HEK293 (cell line): Measurements from ENCODE around the gene PARD3B.

Source experiments
- CTCF ChIA-PET: fragments of 350-600 bp; formaldehyde crosslinking; extraction: SDS; loops from one replicate; lab custom pipeline; 2021; ENCODE audit warnings: antibody characterized with exemption; lab: Yijun Ruan, JAX
- POLR2A ChIA-PET: fragments of 300-600 bp; formaldehyde crosslinking; extraction: SDS; loops from one replicate; lab custom pipeline; 2020; ENCODE audit warnings: antibody characterized with exemption, inconsistent platforms; lab: Yijun Ruan, JAX
- H3K27ac ChIP-seq: fragments of 200-500 bp; sonication (Bioruptor generic); 2 replicates; pipeline ENCODE4 v1.5.1; 2014; ENCODE audit warnings: low read depth, low read length, control low read depth, inconsistent platforms; ENCODE audit errors: extremely low read depth
- H3K36me3 ChIP-seq, 2 experiments: fragments of 200-500 bp in 1 of 2; sonication (Bioruptor generic) in 1 of 2; 1 replicate in 1 of 2; 2 replicates in 1 of 2; pipeline ENCODE4 v1.5.1; 2014 to 2017; ENCODE audit warnings: inconsistent platforms in 2 of 2, low read length in 2 of 2; ENCODE audit not compliant: control insufficient read depth in 2 of 2, insufficient read depth in 1 of 2
- H3K4me1 ChIP-seq: fragments of 200-500 bp; sonication (Bioruptor generic); 2 replicates; pipeline ENCODE4 v1.5.1; 2014; ENCODE audit warnings: mild to moderate bottlenecking, low read length, inconsistent platforms; ENCODE audit not compliant: control insufficient read depth, insufficient read depth
- H3K4me3 ChIP-seq: 2 replicates; pipeline ENCODE4 v1.5.1; 2011; ENCODE audit warnings: low read depth, mild to moderate bottlenecking, control low read depth, low read length, moderate library complexity
- H3K9me3 ChIP-seq: fragments of 200-500 bp; sonication (Bioruptor generic); 2 replicates; pipeline ENCODE4 v1.5.1; 2014; ENCODE audit warnings: low read depth, low read length, inconsistent platforms; ENCODE audit not compliant: control insufficient read depth, insufficient read depth
- BCL11A ChIP-seq: fragments of 450-650 bp; formaldehyde crosslinking; IDR thresholded peaks from 2 replicates; pipeline ENCODE4 v1.5.1; 2016; ENCODE audit warnings: low read depth, missing biosample characterization, missing genetic modification characterization
- FEZF1 ChIP-seq: fragments of 450-650 bp; formaldehyde crosslinking; IDR thresholded peaks from 2 replicates; pipeline ENCODE4 v1.5.1; 2016; ENCODE audit warnings: missing biosample characterization, missing genetic modification characterization
- GFI1B ChIP-seq: fragments of 450-650 bp; formaldehyde crosslinking; IDR thresholded peaks from 2 replicates; pipeline ENCODE4 v1.5.1; 2016; ENCODE audit warnings: missing biosample characterization, missing genetic modification characterization
- KLF16 ChIP-seq: fragments of 450-650 bp; formaldehyde crosslinking; IDR thresholded peaks from 2 replicates; pipeline ENCODE4 v1.5.1; 2017; ENCODE audit warnings: missing biosample characterization, missing genetic modification characterization
- KLF8 ChIP-seq: fragments of 450-650 bp; formaldehyde crosslinking; IDR thresholded peaks from 2 replicates; pipeline ENCODE4 v1.5.1; 2016; ENCODE audit warnings: missing biosample characterization, missing genetic modification characterization
- KLF9 ChIP-seq: fragments of 450-650 bp; formaldehyde crosslinking; IDR thresholded peaks from 2 replicates; pipeline ENCODE4 v1.5.1; 2016; ENCODE audit warnings: missing biosample characterization, missing genetic modification characterization, low read depth
- TRIM28 ChIP-seq: IDR thresholded peaks from 2 replicates; pipeline ENCODE4 v1.6.1; 2011; ENCODE audit warnings: low read length, control low read depth, borderline replicate concordance
- YY1 ChIP-seq: fragments of 450-650 bp; formaldehyde crosslinking; IDR thresholded peaks from 2 replicates; pipeline ENCODE4 v1.5.1; 2018; ENCODE audit warnings: missing biosample characterization, missing genetic modification characterization
- ZBTB8A ChIP-seq: fragments of 450-650 bp; formaldehyde crosslinking; IDR thresholded peaks from 2 replicates; pipeline ENCODE4 v1.5.1; 2016; ENCODE audit warnings: missing biosample characterization, missing genetic modification characterization
- ZEB2 ChIP-seq: fragments of 450-650 bp; formaldehyde crosslinking; IDR thresholded peaks from 2 replicates; pipeline ENCODE4 v1.5.1; 2016; ENCODE audit warnings: missing biosample characterization, missing genetic modification characterization
- ZFP41 ChIP-seq: fragments of 450-650 bp; formaldehyde crosslinking; IDR thresholded peaks from 2 replicates; pipeline ENCODE4 v1.5.1; 2016; ENCODE audit warnings: missing biosample characterization, missing genetic modification characterization, borderline replicate concordance
- ZNF146 ChIP-seq: fragments of 450-650 bp; formaldehyde crosslinking; IDR thresholded peaks from 2 replicates; pipeline ENCODE4 v1.5.1; 2016; ENCODE audit warnings: missing biosample characterization, missing genetic modification characterization
- ZNF157 ChIP-seq: fragments of 450-650 bp; formaldehyde crosslinking; IDR thresholded peaks from 2 replicates; pipeline ENCODE4 v1.5.1; 2016; ENCODE audit warnings: missing biosample characterization, missing genetic modification characterization
- ZNF184 ChIP-seq: fragments of 450-650 bp; IDR thresholded peaks from 2 replicates; pipeline ENCODE4 v1.5.1; 2018; ENCODE audit warnings: missing biosample characterization, mild to moderate bottlenecking, missing genetic modification characterization
- ZNF223 ChIP-seq: fragments of 450-650 bp; formaldehyde crosslinking; IDR thresholded peaks from 2 replicates; pipeline ENCODE4 v1.5.1; 2016; ENCODE audit warnings: missing biosample characterization, missing genetic modification characterization
- ZNF341 ChIP-seq: fragments of 450-650 bp; formaldehyde crosslinking; IDR thresholded peaks from 2 replicates; pipeline ENCODE4; 2016; ENCODE audit warnings: low read depth, missing biosample characterization, missing genetic modification characterization
- ZNF366 ChIP-seq: fragments of 450-650 bp; formaldehyde crosslinking; conservative IDR thresholded peaks from 2 replicates; pipeline ENCODE4 v1.5.1; 2016; ENCODE audit warnings: missing biosample characterization, missing genetic modification characterization
- ZNF394 ChIP-seq: fragments of 450-650 bp; formaldehyde crosslinking; IDR thresholded peaks from 2 replicates; pipeline ENCODE4 v1.5.1; 2016; ENCODE audit warnings: missing biosample characterization, missing genetic modification characterization, mild to moderate bottlenecking, moderate library complexity, borderline replicate concordance
- ZNF404 ChIP-seq: fragments of 450-650 bp; formaldehyde crosslinking; IDR thresholded peaks from 2 replicates; pipeline ENCODE4 v1.5.1; 2017; ENCODE audit warnings: missing biosample characterization, missing genetic modification characterization
- ZNF473 ChIP-seq: fragments of 450-650 bp; formaldehyde crosslinking; IDR thresholded peaks from 2 replicates; pipeline ENCODE4 v1.5.1; 2017; ENCODE audit warnings: missing biosample characterization, missing genetic modification characterization
- ZNF48 ChIP-seq: fragments of 450-650 bp; formaldehyde crosslinking; IDR thresholded peaks from 2 replicates; pipeline ENCODE4 v1.5.1; 2016; ENCODE audit warnings: missing biosample characterization, missing genetic modification characterization
- ZNF555 ChIP-seq: fragments of 450-650 bp; formaldehyde crosslinking; conservative IDR thresholded peaks from 2 replicates; pipeline ENCODE4 v1.5.1; 2017; ENCODE audit warnings: missing biosample characterization, mild to moderate bottlenecking, missing genetic modification characterization, inconsistent platforms
- ZNF571 ChIP-seq: fragments of 450-650 bp; formaldehyde crosslinking; IDR thresholded peaks from 2 replicates; pipeline ENCODE4 v1.5.0; 2017; ENCODE audit warnings: missing biosample characterization, missing genetic modification characterization
- ZNF624 ChIP-seq: fragments of 450-650 bp; formaldehyde crosslinking; IDR thresholded peaks from 2 replicates; pipeline ENCODE4 v1.5.1; 2017; ENCODE audit warnings: missing biosample characterization, missing genetic modification characterization
- ZNF639 ChIP-seq: fragments of 450-650 bp; formaldehyde crosslinking; IDR thresholded peaks from 2 replicates; pipeline ENCODE4 v1.5.1; 2016; ENCODE audit warnings: missing biosample characterization, missing genetic modification characterization
- ZNF768 ChIP-seq: fragments of 450-650 bp; formaldehyde crosslinking; IDR thresholded peaks from 2 replicates; pipeline ENCODE4 v1.5.1; 2018; ENCODE audit warnings: missing biosample characterization, mild to moderate bottlenecking, missing genetic modification characterization
- ZNF785 ChIP-seq: fragments of 450-650 bp; formaldehyde crosslinking; IDR thresholded peaks from 2 replicates; pipeline ENCODE4 v1.5.1; 2016; ENCODE audit warnings: missing biosample characterization, missing genetic modification characterization
- TF ChIP-seq, protein P1 (sequence below): fragments of 450-650 bp; formaldehyde crosslinking; optimal IDR thresholded peaks from 2 replicates; pipeline ENCODE3; 2016; ENCODE audit warnings: missing biosample characterization, mild to moderate bottlenecking, missing genetic modification characterization
- TF ChIP-seq, protein P2 (sequence below): fragments of 450-650 bp; formaldehyde crosslinking; conservative IDR thresholded peaks from 2 replicates; pipeline ENCODE4 v1.5.1; 2016; ENCODE audit warnings: low read depth, missing biosample characterization, missing genetic modification characterization
- TF ChIP-seq, protein P3 (sequence below): fragments of 450-650 bp; formaldehyde crosslinking; IDR thresholded peaks from 2 replicates; pipeline ENCODE4 v1.5.1; 2017; ENCODE audit warnings: missing biosample characterization, missing genetic modification characterization

Gene PARD3B

GRCh38 chr2:205055251-205055650 lies 510.0 kb downstream of the PARD3B start (continued):
- no peak for TF ChIP-seq ZNF639 (tag by site-specific recombination)
- no peak for TF ChIP-seq YY1 (tag by site-specific recombination)
- no peak for TF ChIP-seq FEZF1 (tag by site-specific recombination)
- TF ChIP-seq GFI1B = no peak
- TF ChIP-seq ZNF785 (tag by site-specific recombination) = no peak
- TF ChIP-seq ZNF184 = no peak
- TF ChIP-seq ZNF768 = no peak
- TF ChIP-seq ZNF366 (tag by site-specific recombination) = no peak
- TF ChIP-seq ZNF571 = no peak
- no peak for TF ChIP-seq ZNF341 (tag by site-specific recombination)
- no peak for TF ChIP-seq KLF9 (tag by site-specific recombination)
- no peak for TF ChIP-seq BCL11A (tag by site-specific recombination)
- TF ChIP-seq ZNF223 (tag by site-specific recombination) = no peak

GRCh38 chr2:205056151-205056561 lies 510.9 kb downstream of the PARD3B start:
- Histone ChIP-seq H3K27ac (no peak overlapping the region), H3K4me1 (peaks cover 16% of the 10 kb centered on the region), H3K4me3 (no peak overlapping the region), H3K9me3 (no peaks in the 10 kb centered on the region), H3K36me3 (no peaks in the 10 kb centered on the region)
- ChIA-PET POLR2A (no interaction called here), CTCF (interaction anchor here (0.6 to 0.7 kb wide), 2 partner anchors 622 to 840 kb away, joined by 3 read pairs; no protein-coding TSS in a partner anchor)
- TF ChIP-seq, protein P1, sequence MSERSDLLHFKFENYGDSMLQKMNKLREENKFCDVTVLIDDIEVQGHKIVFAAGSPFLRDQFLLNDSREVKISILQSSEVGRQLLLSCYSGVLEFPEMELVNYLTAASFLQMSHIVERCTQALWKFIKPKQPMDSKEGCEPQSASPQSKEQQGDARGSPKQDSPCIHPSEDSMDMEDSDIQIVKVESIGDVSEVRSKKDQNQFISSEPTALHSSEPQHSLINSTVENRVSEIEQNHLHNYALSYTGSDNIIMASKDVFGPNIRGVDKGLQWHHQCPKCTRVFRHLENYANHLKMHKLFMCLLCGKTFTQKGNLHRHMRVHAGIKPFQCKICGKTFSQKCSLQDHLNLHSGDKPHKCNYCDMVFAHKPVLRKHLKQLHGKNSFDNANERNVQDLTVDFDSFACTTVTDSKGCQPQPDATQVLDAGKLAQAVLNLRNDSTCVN (tag by site-specific recombination) = no peak
- TF ChIP-seq YY1 (tag by site-specific recombination) = no peak
- no peak for TF ChIP-seq ZNF48
- TF ChIP-seq ZNF473 (tag by site-specific recombination) = no peak
- no peak for TF ChIP-seq KLF8
- no peak for TF ChIP-seq ZNF624
- no peak for TF ChIP-seq ZEB2
- no peak for TF ChIP-seq TRIM28
- no peak for TF ChIP-seq ZNF394
- no peak for TF ChIP-seq ZNF404 (tag by site-specific recombination)
- TF ChIP-seq, protein P2, sequence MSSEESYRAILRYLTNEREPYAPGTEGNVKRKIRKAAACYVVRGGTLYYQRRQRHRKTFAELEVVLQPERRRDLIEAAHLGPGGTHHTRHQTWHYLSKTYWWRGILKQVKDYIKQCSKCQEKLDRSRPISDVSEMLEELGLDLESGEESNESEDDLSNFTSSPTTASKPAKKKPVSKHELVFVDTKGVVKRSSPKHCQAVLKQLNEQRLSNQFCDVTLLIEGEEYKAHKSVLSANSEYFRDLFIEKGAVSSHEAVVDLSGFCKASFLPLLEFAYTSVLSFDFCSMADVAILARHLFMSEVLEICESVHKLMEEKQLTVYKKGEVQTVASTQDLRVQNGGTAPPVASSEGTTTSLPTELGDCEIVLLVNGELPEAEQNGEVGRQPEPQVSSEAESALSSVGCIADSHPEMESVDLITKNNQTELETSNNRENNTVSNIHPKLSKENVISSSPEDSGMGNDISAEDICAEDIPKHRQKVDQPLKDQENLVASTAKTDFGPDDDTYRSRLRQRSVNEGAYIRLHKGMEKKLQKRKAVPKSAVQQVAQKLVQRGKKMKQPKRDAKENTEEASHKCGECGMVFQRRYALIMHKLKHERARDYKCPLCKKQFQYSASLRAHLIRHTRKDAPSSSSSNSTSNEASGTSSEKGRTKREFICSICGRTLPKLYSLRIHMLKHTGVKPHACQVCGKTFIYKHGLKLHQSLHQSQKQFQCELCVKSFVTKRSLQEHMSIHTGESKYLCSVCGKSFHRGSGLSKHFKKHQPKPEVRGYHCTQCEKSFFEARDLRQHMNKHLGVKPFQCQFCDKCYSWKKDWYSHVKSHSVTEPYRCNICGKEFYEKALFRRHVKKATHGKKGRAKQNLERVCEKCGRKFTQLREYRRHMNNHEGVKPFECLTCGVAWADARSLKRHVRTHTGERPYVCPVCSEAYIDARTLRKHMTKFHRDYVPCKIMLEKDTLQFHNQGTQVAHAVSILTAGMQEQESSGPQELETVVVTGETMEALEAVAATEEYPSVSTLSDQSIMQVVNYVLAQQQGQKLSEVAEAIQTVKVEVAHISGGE (tag by site-specific recombination) = no peak
- no peak for TF ChIP-seq ZBTB8A (tag by site-specific recombination)
- no peak for TF ChIP-seq ZNF157 (tag by site-specific recombination)
- TF ChIP-seq KLF16 (tag by site-specific recombination) = no peak
- TF ChIP-seq ZNF555 (tag by site-specific recombination) = no peak
- TF ChIP-seq, protein P3, sequence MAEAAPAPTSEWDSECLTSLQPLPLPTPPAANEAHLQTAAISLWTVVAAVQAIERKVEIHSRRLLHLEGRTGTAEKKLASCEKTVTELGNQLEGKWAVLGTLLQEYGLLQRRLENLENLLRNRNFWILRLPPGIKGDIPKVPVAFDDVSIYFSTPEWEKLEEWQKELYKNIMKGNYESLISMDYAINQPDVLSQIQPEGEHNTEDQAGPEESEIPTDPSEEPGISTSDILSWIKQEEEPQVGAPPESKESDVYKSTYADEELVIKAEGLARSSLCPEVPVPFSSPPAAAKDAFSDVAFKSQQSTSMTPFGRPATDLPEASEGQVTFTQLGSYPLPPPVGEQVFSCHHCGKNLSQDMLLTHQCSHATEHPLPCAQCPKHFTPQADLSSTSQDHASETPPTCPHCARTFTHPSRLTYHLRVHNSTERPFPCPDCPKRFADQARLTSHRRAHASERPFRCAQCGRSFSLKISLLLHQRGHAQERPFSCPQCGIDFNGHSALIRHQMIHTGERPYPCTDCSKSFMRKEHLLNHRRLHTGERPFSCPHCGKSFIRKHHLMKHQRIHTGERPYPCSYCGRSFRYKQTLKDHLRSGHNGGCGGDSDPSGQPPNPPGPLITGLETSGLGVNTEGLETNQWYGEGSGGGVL = no peak
- no peak for TF ChIP-seq ZNF146 (tag by site-specific recombination)
- TF ChIP-seq ZFP41 = no peak
